ENCODE measurements around the gene RNF114. TPM values are rescaled to one million over a fixed set of nuclear protein-coding genes. Genes with fewer than 3 reads are reported as not detected.
A peak's percentile ranks its signal among the peaks of the same experiment; 100 is the strongest.

The RNF114 gene
- total RNA-seq, 1 donor from 2014 or later = 62.9 TPM

DNA sequence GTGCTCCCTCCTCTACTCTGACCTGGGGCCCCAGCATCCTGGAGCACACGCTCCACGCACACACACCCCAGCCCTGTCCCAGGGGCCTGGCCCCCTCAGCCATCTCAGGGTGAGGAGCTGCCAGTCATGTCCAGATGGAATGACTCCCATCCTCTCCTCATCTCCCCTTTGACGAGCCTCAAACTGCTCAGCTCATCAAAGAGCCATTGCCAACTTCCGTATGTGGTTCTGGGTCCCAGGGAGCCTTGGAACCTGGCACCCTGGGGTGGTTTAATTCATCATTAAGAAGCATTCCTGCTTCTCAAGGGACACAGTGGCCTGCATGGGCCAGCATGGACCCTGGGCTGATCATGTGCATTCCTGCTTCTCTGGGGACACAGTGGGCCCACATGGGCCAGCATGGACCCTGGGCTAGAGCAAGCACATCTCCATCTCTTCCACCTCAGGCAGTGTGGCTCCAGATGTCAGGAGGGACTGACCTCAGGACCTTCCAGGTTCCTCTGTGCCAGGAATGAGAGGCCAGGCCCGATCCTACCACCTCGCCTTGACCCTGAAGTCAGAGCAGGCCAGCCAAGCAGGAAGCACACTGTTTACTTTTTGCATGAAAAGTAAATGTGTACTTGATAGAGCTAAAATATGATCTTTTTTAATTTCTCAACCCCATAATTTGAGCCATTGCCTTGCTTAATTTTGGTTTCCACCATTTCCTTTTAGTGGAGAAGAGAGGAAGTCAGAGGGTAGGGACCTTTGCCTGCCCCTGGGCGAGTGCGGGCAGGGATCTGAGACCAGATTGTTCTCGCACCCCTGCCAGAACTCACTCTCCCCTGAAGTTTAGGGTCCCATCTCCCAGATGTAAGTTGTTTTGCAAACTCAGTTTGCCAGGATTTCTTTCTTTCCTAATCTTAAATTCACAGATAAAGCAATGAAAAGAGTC is 46.9 kb upstream of the RNF114 start:
- TF ChIP-seq, protein P1, sequence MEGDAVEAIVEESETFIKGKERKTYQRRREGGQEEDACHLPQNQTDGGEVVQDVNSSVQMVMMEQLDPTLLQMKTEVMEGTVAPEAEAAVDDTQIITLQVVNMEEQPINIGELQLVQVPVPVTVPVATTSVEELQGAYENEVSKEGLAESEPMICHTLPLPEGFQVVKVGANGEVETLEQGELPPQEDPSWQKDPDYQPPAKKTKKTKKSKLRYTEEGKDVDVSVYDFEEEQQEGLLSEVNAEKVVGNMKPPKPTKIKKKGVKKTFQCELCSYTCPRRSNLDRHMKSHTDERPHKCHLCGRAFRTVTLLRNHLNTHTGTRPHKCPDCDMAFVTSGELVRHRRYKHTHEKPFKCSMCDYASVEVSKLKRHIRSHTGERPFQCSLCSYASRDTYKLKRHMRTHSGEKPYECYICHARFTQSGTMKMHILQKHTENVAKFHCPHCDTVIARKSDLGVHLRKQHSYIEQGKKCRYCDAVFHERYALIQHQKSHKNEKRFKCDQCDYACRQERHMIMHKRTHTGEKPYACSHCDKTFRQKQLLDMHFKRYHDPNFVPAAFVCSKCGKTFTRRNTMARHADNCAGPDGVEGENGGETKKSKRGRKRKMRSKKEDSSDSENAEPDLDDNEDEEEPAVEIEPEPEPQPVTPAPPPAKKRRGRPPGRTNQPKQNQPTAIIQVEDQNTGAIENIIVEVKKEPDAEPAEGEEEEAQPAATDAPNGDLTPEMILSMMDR (conservative IDR thresholded peaks at IDR 0.05) = no peak
- Mint-ChIP-seq H3K9me3 (no peaks in the 10 kb centered on the region), H3K36me3 (peaks cover 4% of the 10 kb centered on the region), H3K27ac (no peak overlapping the region), H3K27me3 (no peaks in the 10 kb centered on the region), H3K4me1 (ENCODE audit: unreplicated experiment) (peaks cover 59% of the 10 kb centered on the region), H3K4me3 (no peak overlapping the region)
- no peak for DNase-seq (ENCODE audit: extremely low spot score, unreplicated experiment)

DNA sequence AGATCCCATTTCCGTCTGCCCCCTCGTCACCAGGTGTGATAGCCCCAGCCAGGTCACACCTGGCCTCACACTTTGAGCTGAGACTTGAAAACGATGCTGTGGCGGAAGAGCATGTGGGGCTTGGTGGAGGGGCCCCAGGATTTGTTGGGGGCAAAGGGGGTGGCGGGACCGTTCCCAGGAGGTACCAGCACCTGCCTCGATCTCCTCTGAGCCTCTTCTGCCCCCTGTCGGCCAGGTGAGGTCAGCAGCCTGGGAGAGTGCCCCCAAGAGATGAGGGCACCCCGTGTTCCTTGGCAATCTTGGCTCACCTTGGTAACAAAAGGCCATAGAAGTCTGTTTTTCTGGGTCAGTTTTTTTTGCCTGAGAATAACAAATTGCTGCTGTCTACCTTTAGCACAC is 46.3 kb upstream of the RNF114 start:
- no peaks in the 10 kb centered on the region for H3K9me3 Mint-ChIP-seq
- peaks cover 4% of the 10 kb centered on the region for H3K36me3 Mint-ChIP-seq
- H3K27me3 Mint-ChIP-seq = no peaks in the 10 kb centered on the region
- H3K27ac Mint-ChIP-seq = no peak overlapping the region
- H3K4me1 Mint-ChIP-seq (ENCODE audit: unreplicated experiment) = peaks cover 59% of the 10 kb centered on the region
- no peak overlapping the region for H3K4me3 Mint-ChIP-seq
- DNase-seq (ENCODE audit: extremely low spot score, unreplicated experiment) = no peak
- TF ChIP-seq, protein P1 (conservative IDR thresholded peaks at IDR 0.05) = peak; percentile 22

DNA sequence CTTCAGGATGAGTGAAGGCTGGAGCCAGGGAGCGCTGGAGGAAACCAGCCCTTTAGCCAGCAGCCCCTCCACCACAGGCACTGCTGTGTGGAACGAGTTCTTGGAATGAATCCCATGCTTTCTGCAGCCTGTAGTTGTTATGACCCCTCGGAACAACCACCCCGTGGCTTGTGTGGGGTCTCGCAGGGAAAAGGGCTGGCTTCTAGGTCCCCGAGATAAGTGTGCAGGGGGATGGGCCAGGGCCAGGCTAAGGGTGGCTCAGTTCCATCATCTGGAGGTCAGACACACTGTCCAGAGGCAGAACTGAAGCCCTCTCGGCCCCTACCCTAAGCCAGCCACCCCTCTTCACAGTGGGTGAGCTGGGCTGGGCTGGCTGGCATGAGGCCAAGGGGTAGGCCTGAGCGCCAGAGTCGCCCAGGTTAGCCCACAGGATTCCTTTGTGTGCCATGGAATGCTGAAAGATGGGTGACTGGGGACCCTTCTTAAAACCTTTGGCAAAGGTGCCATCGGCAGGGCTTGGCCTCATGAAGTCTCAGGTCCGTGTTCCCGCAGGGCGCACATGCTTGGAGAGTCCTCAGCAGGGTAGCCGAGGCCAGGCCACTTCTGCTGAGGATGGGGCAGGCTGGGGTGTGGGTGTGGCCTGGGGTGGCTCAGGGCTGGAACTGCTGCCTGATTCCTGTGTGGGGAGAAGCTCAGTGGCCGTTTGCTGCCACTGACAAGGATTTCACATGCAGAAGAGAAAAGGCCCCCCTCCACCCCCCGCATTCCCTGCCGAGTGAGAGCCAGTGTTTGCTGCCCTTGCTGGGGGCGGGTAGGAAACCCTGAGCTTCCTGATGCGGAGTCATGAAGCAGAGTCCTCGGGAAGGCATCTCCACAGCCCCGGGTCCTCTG is 45.5 kb upstream of the RNF114 start:
- peaks cover 59% of the 10 kb centered on the region for H3K4me1 Mint-ChIP-seq (ENCODE audit: unreplicated experiment)
- DNase-seq (ENCODE audit: extremely low spot score, unreplicated experiment) = no peak
- no peak overlapping the region for H3K27ac Mint-ChIP-seq

DNA sequence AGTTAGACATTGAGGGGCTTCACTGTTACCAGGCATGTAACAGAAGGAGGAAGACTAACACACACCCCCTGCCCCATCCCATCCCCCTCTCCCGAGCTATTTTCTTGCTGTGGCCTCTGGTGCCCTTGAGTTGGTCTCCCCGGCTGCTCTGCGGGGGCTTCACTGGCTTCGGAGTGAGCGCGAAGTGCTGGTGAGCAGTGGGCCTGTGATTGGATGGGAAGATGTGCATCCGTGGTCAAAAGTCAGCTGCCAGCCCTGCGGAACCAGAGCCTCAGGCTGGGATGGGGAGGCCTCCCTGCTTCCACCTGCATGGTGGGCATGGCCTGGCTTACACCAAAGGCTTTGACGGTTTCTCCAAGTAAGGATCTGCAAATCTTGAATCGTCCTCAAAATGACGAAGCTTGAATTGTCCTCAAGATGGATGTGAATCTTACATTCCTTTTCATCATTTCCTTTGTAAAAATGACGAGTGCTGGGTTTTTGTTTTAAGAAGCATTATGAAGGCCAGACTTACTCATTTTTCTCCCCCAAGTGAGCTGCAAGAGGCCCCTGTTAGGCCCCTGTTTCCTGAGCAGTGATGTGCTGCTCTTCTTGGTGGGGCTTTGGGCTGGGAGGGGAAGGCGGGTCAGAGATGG is 44.6 kb upstream of the RNF114 start:
- no peaks in the 10 kb centered on the region for H3K27me3 Mint-ChIP-seq
- H3K4me1 Mint-ChIP-seq (ENCODE audit: unreplicated experiment) = peaks cover 58% of the 10 kb centered on the region
- TF ChIP-seq, protein P1 (conservative IDR thresholded peaks at IDR 0.05) = no peak
- H3K9me3 Mint-ChIP-seq = no peaks in the 10 kb centered on the region
- no peak for DNase-seq (ENCODE audit: extremely low spot score, unreplicated experiment)
- peaks cover 4% of the 10 kb centered on the region for H3K36me3 Mint-ChIP-seq
- no peak overlapping the region for H3K4me3 Mint-ChIP-seq
- H3K27ac Mint-ChIP-seq = no peak overlapping the region

More for the DNA sequence above, 45.5 kb upstream of the RNF114 start:
- TF ChIP-seq, protein P1 (conservative IDR thresholded peaks at IDR 0.05) = no peak
- Mint-ChIP-seq H3K27me3 (no peaks in the 10 kb centered on the region), H3K36me3 (peaks cover 4% of the 10 kb centered on the region), H3K4me3 (no peak overlapping the region), H3K9me3 (no peaks in the 10 kb centered on the region)

DNA sequence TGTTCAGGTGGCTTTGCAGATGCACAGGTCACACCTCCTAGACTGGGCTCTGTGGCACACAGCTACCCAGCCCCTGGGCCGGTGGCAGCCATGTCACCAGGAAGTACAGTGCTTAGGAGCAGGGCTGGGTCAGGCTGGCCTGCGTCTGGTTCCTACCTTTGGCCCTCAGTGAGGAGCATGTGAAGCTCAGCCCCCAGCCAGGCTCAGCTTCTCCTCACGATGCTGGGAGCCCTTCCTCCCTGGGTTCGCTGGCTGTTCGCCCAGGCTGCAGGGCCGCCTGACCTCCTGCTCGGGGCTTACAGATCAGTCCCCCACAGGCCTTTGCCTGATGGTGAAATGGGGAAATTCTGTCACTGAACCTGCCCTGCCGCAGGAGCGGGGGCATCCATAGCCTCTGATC is 43.9 kb upstream of the RNF114 start:
- Mint-ChIP-seq H3K27ac (peak overlapping the region; percentile 12), H3K4me3 (no peak overlapping the region), H3K9me3 (no peaks in the 10 kb centered on the region), H3K27me3 (no peaks in the 10 kb centered on the region), H3K36me3 (peaks cover 4% of the 10 kb centered on the region), H3K4me1 (ENCODE audit: unreplicated experiment) (peaks cover 52% of the 10 kb centered on the region)
- DNase-seq (ENCODE audit: extremely low spot score, unreplicated experiment) = no peak
- TF ChIP-seq, protein P1 (conservative IDR thresholded peaks at IDR 0.05) = no peak

Measured in type B pancreatic cell (in vitro differentiated cells).